CD4-positive, alpha-beta T cell treated with Interleukin-10 for 1 hour (primary cell): ENCODE results near the gene MTFP1.
"Not testable (repeated sequence)": the region's sequence is repeated elsewhere in the genome, so short reads cannot be mapped to it uniquely, and the experiment has no call there.

Experiments
- DNase-seq: peaks from one replicate; pipeline ENCODE4 v3.0.0-alpha.2; 2020

Gene MTFP1

DNA sequence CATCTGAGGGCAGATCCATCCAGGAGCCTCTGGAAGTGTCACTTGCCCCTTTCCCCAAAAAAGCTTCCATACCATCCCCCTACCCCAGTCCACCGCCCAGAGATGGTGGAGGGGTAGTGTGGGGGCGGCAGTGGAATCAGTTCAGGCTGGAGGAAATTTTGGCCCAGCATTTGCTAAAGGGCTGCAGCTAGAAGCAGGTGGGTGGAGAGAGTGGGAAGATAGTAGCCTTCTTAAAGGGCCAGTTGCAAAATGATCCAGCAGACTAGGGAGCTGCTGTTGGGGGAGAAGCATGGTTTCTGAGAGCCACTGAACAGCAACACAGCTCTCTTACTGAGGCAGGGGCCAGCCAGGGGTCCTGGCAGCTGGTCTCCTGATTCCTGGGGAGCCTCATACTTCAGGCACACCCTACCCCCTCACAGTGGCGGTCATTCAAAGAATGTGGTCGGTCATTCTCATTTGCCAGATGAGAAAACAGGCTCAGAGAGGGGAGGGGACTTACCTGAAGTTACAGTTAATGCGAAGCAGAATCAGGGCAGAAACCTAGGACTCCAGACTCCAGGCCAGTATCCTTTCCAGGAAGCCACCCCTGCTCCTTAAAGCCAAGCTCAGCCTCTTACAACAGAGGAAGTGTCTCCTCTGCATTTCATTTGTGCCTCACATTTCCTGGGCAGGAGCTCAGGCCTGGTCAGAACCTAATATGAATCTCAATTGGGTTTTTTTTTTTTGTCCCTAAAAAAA lies 23.4 kb upstream of the MTFP1 start:
- no peak for DNase-seq

- DNase-seq: not testable (repeated sequence)
These were observed 22.8 kb upstream of the MTFP1 start for GRCh38 chr22:30402766-30403104.

GRCh38 chr22:30404307-30404706 lies 21.3 kb upstream of the MTFP1 start:
- no peak for DNase-seq

- no peak for DNase-seq
These were observed 19.8 kb upstream of the MTFP1 start for GRCh38 chr22:30405731-30406130.

DNA sequence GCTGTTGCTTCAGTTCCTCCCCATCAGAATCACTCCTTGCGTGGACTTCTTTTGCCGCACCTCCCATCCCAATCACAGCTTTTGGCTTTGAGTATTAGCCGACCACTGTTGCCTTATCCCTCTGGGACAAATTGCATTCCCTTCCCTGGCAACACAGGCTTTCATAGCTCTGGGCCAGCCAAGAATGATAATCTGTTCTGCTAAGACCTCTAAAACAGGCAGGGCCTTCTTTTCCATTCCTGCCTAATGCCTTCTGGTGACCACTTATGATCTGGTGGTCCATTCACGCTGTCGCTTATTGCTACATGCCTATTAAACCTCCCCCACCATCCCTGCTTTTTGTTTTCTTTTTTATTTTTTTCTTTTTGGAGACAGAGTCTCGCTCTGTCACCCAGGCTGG lies 19.2 kb upstream of the MTFP1 start:
- no peak for DNase-seq

DNA sequence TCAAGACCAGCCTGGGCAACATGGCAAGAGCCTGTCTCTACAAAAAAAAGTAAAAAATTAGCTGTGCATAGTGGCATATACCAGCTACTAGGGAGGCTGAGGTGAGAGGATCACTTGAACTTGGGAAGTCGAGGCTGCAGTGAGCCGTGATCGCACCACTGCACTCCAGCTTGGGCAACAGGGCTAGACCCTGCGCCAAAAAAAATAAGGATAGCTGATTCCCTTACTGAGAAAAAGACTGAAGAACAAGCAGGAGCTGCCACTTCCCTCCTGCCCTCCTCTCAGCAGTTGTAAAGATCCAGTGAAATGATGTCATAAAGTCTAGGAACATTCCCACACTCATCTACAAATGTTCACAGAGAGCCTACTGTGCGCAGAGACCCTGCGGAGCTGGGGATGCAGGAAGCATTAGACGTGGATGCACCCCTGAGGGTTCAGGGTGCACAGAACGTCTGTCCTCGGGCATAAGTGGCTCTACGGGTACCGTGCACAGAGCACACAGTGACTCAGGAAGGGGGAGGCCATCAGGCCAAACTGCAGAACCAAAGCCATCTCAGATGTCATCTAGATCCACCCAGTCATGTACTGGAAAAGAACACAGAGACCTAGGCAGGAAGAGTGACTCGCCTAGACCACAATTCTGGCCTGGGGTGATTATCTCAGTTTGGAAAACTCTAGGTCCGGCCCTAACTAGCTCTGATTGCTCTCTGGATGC lies 17.0 kb upstream of the MTFP1 start:
- DNase-seq: no peak

DNA sequence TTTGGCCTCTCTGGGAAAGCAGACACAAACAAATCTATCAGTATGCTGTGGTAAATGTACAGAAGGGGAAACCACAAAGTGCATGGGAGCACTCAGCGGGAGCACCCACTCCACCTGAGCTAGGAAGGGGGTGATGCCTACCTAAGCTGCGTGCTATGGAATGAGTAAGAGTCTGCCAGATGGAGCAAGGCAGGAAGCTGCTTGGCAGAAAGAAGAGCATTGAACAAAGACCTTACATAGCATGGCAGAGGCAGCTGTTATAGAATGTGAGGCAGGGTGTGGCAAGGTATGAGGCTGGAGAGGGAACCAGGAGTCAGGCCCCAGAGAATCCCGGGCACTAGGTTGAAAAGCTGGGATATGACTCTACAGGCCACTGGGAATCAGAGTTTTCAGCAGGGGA lies 13.8 kb upstream of the MTFP1 start:
- no peak for DNase-seq

- no peak for DNase-seq
These were observed 12.6 kb upstream of the MTFP1 start for GRCh38 chr22:30413001-30413400.

GRCh38 chr22:30413745-30414524 lies 11.6 kb upstream of the MTFP1 start:
- no peak for DNase-seq

DNA sequence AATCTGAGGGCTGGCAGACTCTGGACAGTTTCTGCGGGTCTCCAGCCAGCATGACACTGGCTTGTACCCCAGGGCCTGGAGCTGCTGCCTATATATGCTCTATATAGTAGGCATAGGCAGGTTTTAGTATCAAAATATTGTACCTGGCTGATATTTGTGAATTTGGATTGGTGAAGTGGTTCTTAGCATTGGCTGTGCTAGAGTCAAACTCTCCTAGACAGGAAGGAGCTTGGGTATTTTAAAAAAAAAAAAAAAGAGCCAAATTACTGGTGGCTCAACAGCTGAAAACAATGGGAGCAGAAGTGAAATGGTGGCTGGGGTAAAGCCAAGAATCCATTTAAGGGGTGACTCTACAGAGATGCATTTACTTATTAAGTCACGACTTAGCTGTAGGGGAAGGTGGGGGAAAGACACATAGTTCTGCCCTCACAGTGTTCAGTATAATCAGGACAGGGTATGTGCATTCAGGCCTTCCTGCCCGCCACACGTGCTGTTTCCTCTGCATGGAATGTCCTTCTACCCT lies 11.0 kb upstream of the MTFP1 start:
- DNase-seq: no peak

- no peak for DNase-seq
These were observed 9.2 kb upstream of the MTFP1 start for GRCh38 chr22:30416403-30416802.

DNA sequence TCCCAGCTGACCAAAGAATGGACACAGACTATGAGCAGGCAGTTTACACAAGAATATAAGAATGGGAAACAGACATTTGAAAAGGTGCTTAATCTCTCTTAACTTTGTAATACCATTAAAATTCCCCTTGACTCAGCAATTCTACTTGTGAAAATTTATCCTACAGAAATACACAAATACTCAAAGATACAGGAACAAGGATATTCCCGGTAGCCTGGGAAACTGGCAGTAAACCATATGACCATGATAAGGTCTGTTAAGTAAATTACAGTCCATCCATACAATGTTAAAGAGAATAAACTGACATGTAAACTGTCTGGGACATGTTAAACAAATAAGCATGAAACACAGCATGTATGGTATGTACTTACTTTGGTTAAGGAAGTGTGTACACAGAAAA lies 8.7 kb upstream of the MTFP1 start:
- DNase-seq: no peak

DNA sequence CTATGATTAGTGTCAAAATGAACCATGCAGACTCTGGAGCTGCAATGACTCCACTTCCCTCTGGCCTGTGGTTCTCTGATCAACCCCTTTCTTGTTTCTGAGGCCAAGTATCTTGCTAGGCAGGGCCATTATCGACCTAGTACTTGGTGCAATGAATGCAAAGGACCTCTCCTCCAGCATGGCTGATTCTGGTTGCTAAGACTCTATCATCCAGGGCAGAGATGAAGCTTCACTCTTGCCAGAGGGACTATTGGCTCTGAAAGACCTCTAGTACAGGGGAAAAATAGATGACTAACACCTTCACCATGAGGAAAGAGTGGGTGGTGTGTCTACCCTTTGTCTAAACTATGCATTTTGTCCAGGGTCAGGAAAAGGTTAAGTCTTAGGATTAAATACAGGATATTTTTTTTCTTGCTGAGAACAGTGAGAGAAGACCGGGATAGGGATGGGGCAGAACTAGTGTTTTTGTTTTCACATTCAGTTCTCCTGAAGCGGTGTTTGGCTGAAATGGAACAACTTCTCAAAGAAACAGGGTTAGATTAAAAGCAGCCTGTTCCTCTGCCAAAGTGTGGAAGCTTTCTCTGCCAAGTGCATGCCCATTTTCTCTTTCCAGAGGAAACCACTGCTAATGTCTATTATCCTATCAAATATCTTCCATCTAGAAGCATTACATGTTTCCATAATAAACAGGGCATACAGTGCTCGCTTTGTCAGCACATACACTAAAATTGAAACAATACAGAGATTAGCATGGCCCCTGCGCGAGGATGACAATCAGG lies 5.0 kb upstream of the MTFP1 start:
- DNase-seq: no peak

DNA sequence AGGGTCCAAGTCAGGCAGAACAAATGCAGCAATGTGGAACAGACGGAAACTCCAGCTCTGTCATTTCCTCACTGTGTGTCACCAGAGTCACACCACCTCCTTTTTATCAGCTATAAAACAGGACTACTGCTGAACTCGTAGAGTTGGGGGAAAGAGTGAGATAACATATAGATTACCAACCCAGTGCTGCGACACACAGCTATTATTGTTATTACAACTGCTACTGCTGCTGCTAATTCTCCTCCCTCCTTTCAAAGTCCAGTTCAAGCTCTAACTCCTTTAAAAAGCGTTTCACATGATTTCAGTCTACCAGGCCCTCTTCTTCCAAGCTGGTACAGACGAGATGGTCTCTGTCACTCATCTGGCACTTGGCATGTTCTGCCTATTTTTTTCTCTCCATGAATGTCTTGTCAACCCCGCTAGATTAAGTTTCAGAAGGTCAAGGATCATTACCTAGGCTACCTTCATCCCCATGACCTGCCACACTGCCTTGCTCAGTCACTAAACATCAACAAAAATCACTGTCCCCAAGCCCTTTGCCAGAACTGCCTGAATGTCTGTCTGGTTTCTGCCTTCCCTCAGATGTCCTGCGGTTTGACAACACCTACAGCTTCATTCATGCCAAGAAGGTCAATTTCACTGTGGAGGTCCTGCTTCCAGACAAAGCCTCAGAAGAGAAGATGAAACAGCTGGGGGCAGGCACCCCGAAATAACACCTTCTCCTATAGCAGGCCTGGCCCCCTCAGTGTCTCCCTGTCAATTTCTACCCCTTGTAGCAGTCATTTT lies 3.7 kb upstream of the MTFP1 start:
- DNase-seq: no peak

DNA sequence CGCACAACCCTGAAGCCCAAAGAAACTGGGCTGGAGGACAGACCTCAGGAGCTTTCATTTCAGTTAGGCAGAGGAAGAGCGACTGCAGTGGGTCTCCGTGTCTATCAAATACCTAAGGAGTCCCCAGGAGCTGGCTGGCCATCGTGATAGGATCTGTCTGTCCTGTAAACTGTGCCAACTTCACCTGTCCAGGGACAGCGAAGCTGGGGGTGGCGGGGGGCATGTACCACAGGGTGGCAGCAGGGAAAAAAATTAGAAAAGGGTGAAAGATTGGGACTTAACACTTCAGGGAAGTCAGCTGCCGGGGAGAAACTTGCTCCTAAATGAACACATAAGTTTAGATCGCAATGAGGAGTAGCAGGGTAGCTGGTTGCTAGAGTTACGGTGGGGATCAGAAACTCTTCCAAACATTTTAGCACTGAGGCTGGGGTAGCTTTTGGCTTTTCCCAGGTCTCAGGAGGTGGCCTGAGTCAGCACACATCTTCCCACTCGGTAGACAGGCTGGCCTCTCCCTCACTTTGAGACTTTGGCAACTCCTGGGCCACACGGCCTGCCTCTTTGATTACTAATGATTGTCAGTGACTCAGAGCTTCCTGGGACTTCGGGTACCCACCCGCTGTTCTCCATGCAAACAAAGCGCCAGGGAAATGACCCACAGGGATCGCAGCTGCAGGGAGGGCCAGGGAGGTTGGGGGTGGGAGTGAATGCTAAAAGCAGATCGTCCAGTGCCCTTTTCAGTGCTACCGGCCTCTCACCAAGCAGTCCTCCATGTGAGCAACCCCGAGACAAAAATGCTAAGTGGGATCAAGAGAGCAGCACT lies 2.9 kb upstream of the MTFP1 start:
- peak; percentile 4 for DNase-seq

GRCh38 chr22:30423301-30423958 lies 2.1 kb upstream of the MTFP1 start:
- DNase-seq: no peak

GRCh38 chr22:30423959-30424533 lies 1.5 kb upstream of the MTFP1 start:
- DNase-seq: peak; percentile 99

DNA sequence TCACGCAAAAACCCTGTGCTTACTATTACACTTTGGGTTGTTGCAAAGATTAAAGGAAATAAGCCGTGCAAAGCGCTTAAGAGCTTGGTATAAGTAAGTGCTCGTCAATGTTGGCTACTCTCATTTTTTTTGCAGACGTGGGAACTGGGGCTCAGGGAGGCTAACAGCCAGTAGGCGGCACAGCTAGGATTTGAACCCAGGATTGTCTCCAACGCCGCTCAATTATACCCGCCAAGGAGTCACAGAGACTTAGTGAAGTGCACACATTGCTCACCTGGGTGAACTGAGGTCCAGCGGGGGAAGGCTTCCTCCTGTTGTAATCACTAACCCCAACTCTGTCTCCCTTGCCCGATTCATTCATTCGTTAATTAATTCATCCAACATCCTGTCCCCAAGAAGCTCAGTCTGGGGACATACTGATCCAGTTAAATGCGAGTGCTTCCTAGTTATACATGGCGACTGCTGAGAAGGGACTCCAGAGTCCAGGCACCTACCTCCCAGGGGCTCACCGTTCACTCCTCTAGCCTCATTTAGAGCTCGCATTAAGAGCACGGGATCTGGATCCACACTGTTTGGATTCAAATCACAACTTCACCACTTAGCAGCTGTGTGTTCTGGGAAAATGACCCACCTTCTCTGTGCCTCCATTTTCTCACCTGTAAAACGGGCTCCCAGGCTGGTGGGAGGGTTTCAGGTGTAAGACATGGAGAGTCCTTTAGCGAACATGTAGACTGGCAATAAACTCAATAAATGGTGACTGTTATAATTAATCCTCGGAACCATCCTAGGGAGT lies 838 bp upstream of the MTFP1 start:
- DNase-seq: no peak

- no peak for DNase-seq
These were observed 297 bp upstream of the MTFP1 start for GRCh38 chr22:30425327-30425615.
